Neuronal stem cell (in vitro differentiated cells): ENCODE data around the gene SGCA.
A peak's percentile ranks its signal among the peaks of the same experiment; 100 is the strongest.

Experiments used
- DNase-seq: peaks from one replicate; pipeline ENCODE4 v3.0.0-alpha.2; 2013; ENCODE audit warnings: low spot score
- H2AFZ ChIP-seq: one replicate; pipeline ENCODE4 v1.6.1; 2013; ENCODE audit warnings: mild to moderate bottlenecking, low read length, inconsistent platforms
- H2AK5ac ChIP-seq: 2 replicates; pipeline ENCODE4 v1.6.1; 2013; ENCODE audit warnings: low read depth, mild to moderate bottlenecking, inconsistent platforms, low read length, moderate library complexity, mixed read lengths
- H2BK120ac ChIP-seq: 2 replicates; pipeline ENCODE4 v1.6.1; 2013; ENCODE audit warnings: low read depth, mild to moderate bottlenecking, inconsistent platforms, low read length, moderate library complexity, mixed read lengths
- H2BK12ac ChIP-seq: one replicate; pipeline ENCODE4 v1.6.1; 2013; ENCODE audit warnings: low read length, inconsistent platforms
- H2BK15ac ChIP-seq: 2 replicates; pipeline ENCODE4 v1.6.1; 2013; ENCODE audit warnings: mild to moderate bottlenecking, low read length, inconsistent platforms, mixed read lengths
- H2BK5ac ChIP-seq: one replicate; pipeline ENCODE4 v1.6.1; 2013; ENCODE audit warnings: inconsistent platforms, mild to moderate bottlenecking, low read length, moderate library complexity
- H3K14ac ChIP-seq: one replicate; pipeline ENCODE4 v1.6.1; 2013; ENCODE audit warnings: low read length, inconsistent platforms
- H3K18ac ChIP-seq: 2 replicates; pipeline ENCODE4 v1.6.1; 2013; ENCODE audit warnings: low read length, inconsistent platforms
- H3K23ac ChIP-seq: 2 replicates; pipeline ENCODE4 v1.6.1; 2013; ENCODE audit warnings: low read depth, mild to moderate bottlenecking, mixed read lengths, low read length, inconsistent platforms; ENCODE audit not compliant: poor library complexity
- H3K27ac ChIP-seq: replicated peaks from 3 replicates; pipeline ENCODE4 v1.5.1; 2013; ENCODE audit warnings: low read length, inconsistent platforms
- H3K27me3 ChIP-seq, 3 experiments: 2 replicates each; pipeline ENCODE4 v1.6.1; 2013; ENCODE audit warnings: low read length in 3 of 3, mild to moderate bottlenecking in 2 of 3, inconsistent platforms in 1 of 3, low read depth in 1 of 3, mixed read lengths in 1 of 3, moderate library complexity in 1 of 3; ENCODE audit not compliant: control insufficient read depth in 3 of 3, insufficient read depth in 3 of 3
- H3K36me3 ChIP-seq, 2 donors: replicated peaks in 1 of 2; 2 replicates each; pipeline ENCODE4 v1.6.1; 2013; ENCODE audit warnings: low read length in 2 of 2; ENCODE audit not compliant: control insufficient read depth in 2 of 2, insufficient read depth in 2 of 2
- H3K4ac ChIP-seq: 2 replicates; pipeline ENCODE4 v1.6.1; 2013; ENCODE audit warnings: inconsistent platforms, mild to moderate bottlenecking, low read length, moderate library complexity
- H3K4me1 ChIP-seq, 2 donors: 1 replicate in 1 of 2; 2 replicates in 1 of 2; pipeline ENCODE4 v1.6.1; 2013; ENCODE audit warnings: low read length in 2 of 2, low read depth in 1 of 2; ENCODE audit not compliant: control insufficient read depth in 2 of 2, insufficient read depth in 1 of 2
- H3K4me2 ChIP-seq: one replicate; pipeline ENCODE4 v1.6.1; 2013; ENCODE audit warnings: mild to moderate bottlenecking, low read length, inconsistent platforms; ENCODE audit not compliant: insufficient read depth, poor library complexity, severe bottlenecking
- H3K4me3 ChIP-seq, 2 donors: 2 replicates each; pipeline ENCODE4 v1.5.1; 2013; ENCODE audit warnings: low read length in 2 of 2, mild to moderate bottlenecking in 2 of 2, inconsistent platforms in 1 of 2, moderate library complexity in 1 of 2
- H3K79me1 ChIP-seq: one replicate; pipeline ENCODE4 v1.6.1; 2013; ENCODE audit warnings: low read depth, mild to moderate bottlenecking, inconsistent platforms, low read length, moderate library complexity
- H3K9ac ChIP-seq: one replicate; pipeline ENCODE4 v1.6.1; 2013; ENCODE audit warnings: mild to moderate bottlenecking, low read depth, low read length, inconsistent platforms; ENCODE audit not compliant: poor library complexity
- H3K9me3 ChIP-seq, 2 donors: replicated peaks in 1 of 2; 2 replicates each; pipeline versions ENCODE3 to v1.6.1; 2013; ENCODE audit warnings: low read length in 2 of 2, mild to moderate bottlenecking in 2 of 2, inconsistent platforms in 1 of 2, low read depth in 1 of 2, mixed read lengths in 1 of 2, moderate library complexity in 1 of 2; ENCODE audit not compliant: control insufficient read depth in 2 of 2, insufficient read depth in 1 of 2
- H4K8ac ChIP-seq: one replicate; pipeline ENCODE4 v1.6.1; 2013; ENCODE audit warnings: low read depth, mild to moderate bottlenecking, inconsistent platforms, low read length, moderate library complexity
- H4K91ac ChIP-seq: one replicate; pipeline ENCODE4 v1.6.1; 2013; ENCODE audit warnings: low read length, low read depth, mild to moderate bottlenecking, inconsistent platforms; ENCODE audit not compliant: poor library complexity
- WGBS, 2 donors: extraction: QIAGEN DNeasy Blood & Tissue Kit; methylation state at CpG; one replicate each; pipeline ENCODE4 v1.1.7; 2013; ENCODE audit warnings: missing lambda C conversion rate in 2 of 2, mixed read lengths in 1 of 2; ENCODE audit not compliant: insufficient read length in 2 of 2, insufficient replicate concordance in 1 of 2; ENCODE audit errors: extremely low coverage in 2 of 2; 5-methylcytosine and 5-hydroxymethylcytosine counted together

The SGCA gene

DNA sequence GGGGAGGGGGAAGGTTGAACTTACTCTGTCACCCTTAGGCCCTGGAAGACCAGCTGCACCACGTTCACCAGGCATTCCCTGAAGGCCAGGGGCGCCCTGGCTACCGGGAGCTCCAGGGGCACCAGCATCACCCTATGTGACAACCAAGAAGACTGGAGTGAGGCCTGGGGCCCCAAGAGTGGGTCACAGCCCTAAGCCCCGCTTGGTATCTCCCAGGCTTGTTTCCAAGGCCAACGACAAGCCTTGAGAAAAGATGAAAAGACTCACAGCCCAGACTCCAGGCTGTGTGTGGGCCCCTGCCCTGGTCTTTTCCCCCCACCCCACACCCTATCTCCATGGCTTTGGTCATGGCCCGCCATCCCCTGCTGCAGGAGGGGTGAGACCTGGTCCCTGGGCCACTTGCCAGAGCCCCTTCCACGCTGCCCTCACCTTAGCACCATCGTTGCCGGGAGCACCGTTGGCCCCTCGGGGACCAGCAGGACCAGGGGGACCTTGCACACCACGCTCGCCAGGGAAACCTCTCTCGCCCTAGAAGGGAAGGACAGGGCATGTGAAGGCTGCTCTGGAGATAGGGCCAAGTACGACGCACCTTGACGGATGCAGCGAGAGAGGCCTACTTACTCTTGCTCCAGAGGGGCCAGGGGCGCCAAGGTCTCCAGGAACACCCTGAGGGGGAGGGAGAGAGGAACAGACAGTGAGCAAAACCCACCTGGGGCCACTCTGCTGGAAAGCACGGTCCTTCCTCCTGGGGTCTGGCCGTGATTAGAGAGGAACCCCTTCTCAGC is 25.7 kb downstream of the SGCA start:
- H2AFZ ChIP-seq, result no peak overlapping the region
- no peak overlapping the region for H3K4me2 ChIP-seq
- H2BK5ac ChIP-seq, result peak overlapping the region; percentile 82
- no CpG with 5 or more reads among the region's 21 CpGs for WGBS, 2 donors
- peaks cover 0 to 26% (median 0%) of the 10 kb centered on the region in 3 experiments for H3K27me3 ChIP-seq
- H3K36me3 ChIP-seq, result peaks cover 0 to 7% of the 10 kb centered on the region in 2 donors
- peak overlapping the region; percentile 89 for H2BK15ac ChIP-seq
- peak overlapping the region; percentile 71 for H3K18ac ChIP-seq
- no peak overlapping the region for H3K4me3 ChIP-seq
- no peak overlapping the region for H3K27ac ChIP-seq
- peak overlapping the region; percentile 82 for H3K14ac ChIP-seq
- H3K23ac ChIP-seq, result peak overlapping the region; percentile 31
- DNase-seq, result no peak
- H2BK120ac ChIP-seq, result peak overlapping the region; percentile 91
- peak overlapping the region; percentile 60 for H3K9ac ChIP-seq
- no peak overlapping the region for H2BK12ac ChIP-seq
- H4K8ac ChIP-seq, result peak overlapping the region; percentile 43
- H3K4me1 ChIP-seq, result no peaks in the 10 kb centered on the region
- H2AK5ac ChIP-seq, result peak overlapping the region; percentile 46
- peaks cover 1% of the 10 kb centered on the region for H3K79me1 ChIP-seq
- no peak overlapping the region for H4K91ac ChIP-seq
- peak overlapping the region; percentile 89 for H3K4ac ChIP-seq
- H3K9me3 ChIP-seq, result no peaks in the 10 kb centered on the region

DNA sequence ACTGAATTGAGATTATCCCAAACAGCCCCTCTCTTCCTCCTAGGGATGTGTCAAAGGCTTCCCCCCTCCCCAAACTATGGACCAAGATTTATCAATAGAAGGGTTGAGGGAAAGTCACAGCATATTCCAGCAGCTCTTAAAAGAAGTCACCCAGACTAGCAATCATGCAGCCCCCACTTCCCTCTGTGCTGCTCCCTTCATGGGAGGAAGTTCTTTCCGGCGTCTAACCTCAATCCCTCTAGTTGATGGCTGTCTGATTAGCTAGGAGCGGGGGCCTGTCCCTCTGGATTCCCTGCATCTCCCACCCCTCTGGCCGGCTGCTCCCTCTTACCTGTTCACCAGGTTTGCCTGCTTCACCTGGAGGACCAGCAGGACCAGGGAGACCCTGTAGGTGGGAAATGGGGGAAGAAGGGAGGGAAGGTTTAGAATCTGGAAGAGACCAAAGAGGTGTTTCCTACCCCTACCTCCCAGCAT is 26.4 kb downstream of the SGCA start:
- peak overlapping the region; percentile 56 for H3K14ac ChIP-seq
- no peak overlapping the region for H4K91ac ChIP-seq
- no peak overlapping the region for H3K9ac ChIP-seq
- H3K9me3 ChIP-seq, result no peaks in the 10 kb centered on the region
- H3K4me1 ChIP-seq, result no peaks in the 10 kb centered on the region
- H3K23ac ChIP-seq, result no peak overlapping the region
- peaks cover 0 to 33% (median 0%) of the 10 kb centered on the region in 3 experiments for H3K27me3 ChIP-seq
- peaks cover 1% of the 10 kb centered on the region for H3K79me1 ChIP-seq
- H3K4me3 ChIP-seq, result no peak overlapping the region
- H3K18ac ChIP-seq, result no peak overlapping the region
- H2BK15ac ChIP-seq, result no peak overlapping the region
- no peak overlapping the region for H3K4ac ChIP-seq
- no peak overlapping the region for H2BK12ac ChIP-seq
- peaks cover 0 to 9% of the 10 kb centered on the region in 2 donors for H3K36me3 ChIP-seq
- no peak for DNase-seq
- H2AK5ac ChIP-seq, result peak overlapping the region; percentile 68
- no peak overlapping the region for H2AFZ ChIP-seq
- H2BK5ac ChIP-seq, result peak overlapping the region; percentile 82
- WGBS, 2 donors, result no CpG with 5 or more reads among the region's 4 CpGs
- H3K4me2 ChIP-seq, result no peak overlapping the region
- no peak overlapping the region for H3K27ac ChIP-seq
- no peak overlapping the region for H2BK120ac ChIP-seq
- no peak overlapping the region for H4K8ac ChIP-seq

DNA sequence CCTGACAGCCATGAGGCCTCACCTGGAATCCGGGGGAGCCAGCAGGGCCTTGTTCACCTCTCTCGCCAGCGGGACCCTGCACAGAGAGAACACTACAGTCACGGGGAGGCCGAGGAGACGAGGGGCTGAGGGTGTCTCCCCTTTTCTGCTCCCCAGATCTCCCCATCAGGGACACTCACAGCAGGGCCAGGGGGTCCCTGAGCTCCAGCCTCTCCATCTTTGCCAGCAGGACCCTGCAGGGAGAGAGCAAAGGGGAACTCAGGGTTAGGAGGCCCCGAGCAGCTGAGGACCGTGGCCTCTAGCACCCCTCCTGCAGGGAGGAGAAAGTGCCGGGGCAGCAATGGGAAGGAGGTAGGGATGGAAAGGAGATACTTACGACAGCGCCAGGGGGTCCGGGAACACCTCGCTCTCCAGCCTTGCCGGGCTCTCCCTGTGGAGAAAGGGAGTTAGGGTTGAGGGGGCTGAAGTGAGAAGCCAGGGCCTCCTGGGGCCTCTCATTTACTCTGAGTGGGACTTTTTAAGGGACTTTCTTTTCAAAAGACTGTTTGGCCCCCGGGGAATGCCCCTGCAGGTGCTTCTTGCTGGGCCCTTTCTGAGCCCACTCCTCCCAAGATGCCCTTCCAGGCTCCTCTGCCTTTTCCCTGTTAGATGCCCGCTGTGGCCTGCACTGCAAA is 26.9 kb downstream of the SGCA start:
- Histone ChIP-seq H3K4me1 (no peaks in the 10 kb centered on the region), H3K9ac (no peak overlapping the region), H3K4me2 (no peak overlapping the region), H4K91ac (no peak overlapping the region), H2BK5ac (no peak overlapping the region), H3K4me3 (no peak overlapping the region), H3K9me3 (no peaks in the 10 kb centered on the region), H2AK5ac (peak overlapping the region; percentile 68), H2BK120ac (no peak overlapping the region), H3K27ac (no peak overlapping the region), H2BK12ac (no peak overlapping the region), H3K27me3 (peaks cover 0 to 38% (median 0%) of the 10 kb centered on the region in 3 experiments), H2AFZ (no peak overlapping the region), H3K18ac (no peak overlapping the region), H3K23ac (no peak overlapping the region), H4K8ac (no peak overlapping the region), H3K79me1 (peaks cover 1% of the 10 kb centered on the region), H3K4ac (no peak overlapping the region), H2BK15ac (no peak overlapping the region), H3K36me3 (peaks cover 0 to 9% of the 10 kb centered on the region in 2 donors), H3K14ac (no peak overlapping the region)
- WGBS, 2 donors, result no CpG with 5 or more reads among the region's 16 CpGs
- DNase-seq, result no peak
